Endothelial cell of umbilical vein (primary cell): ENCODE measurements around the gene CNDP1.

Experiments
- CTCF ChIP-seq, 2 donors: IDR thresholded peaks; 1 replicate in 1 of 2; 2 replicates in 1 of 2; pipeline ENCODE4 v1.5.1; 2011; ENCODE audit warnings: low read length in 2 of 2, mild to moderate bottlenecking in 2 of 2, moderate library complexity in 2 of 2, control low read depth in 1 of 2, inconsistent platforms in 1 of 2, low read depth in 1 of 2; ENCODE audit not compliant: insufficient read depth in 1 of 2; ENCODE audit errors: extremely low read depth in 1 of 2
- EZH2 ChIP-seq: IDR thresholded peaks from 2 replicates; pipeline ENCODE4 v1.6.1; 2012; ENCODE audit warnings: borderline replicate concordance, low read depth, mild to moderate bottlenecking, moderate library complexity, low read length, inconsistent platforms; ENCODE audit not compliant: severe bottlenecking
- FOS ChIP-seq: IDR thresholded peaks from 2 replicates; pipeline ENCODE4 v1.6.1; 2011; ENCODE audit warnings: mild to moderate bottlenecking, low read length, moderate library complexity, borderline replicate concordance; ENCODE audit not compliant: insufficient read depth
- GATA2 ChIP-seq: IDR thresholded peaks from 2 replicates; pipeline ENCODE4 v1.7.0; 2011; ENCODE audit warnings: low read depth, mild to moderate bottlenecking, moderate library complexity, mixed read lengths, low read length; ENCODE audit not compliant: insufficient read length, insufficient read depth
- JUN ChIP-seq: IDR thresholded peaks from 2 replicates; pipeline ENCODE4 v1.6.1; 2011; ENCODE audit warnings: borderline replicate concordance, low read depth; ENCODE audit not compliant: insufficient read length, insufficient read depth
- MAX ChIP-seq: IDR thresholded peaks from 2 replicates; pipeline ENCODE4 v1.6.1; 2011; ENCODE audit not compliant: insufficient read depth, insufficient read length
- MYC ChIP-seq: IDR thresholded peaks from one replicate; pipeline ENCODE4 v1.6.1; 2011; ENCODE audit warnings: mild to moderate bottlenecking, low read depth, low read length
- POLR2A ChIP-seq: IDR thresholded peaks from 2 replicates; pipeline ENCODE4 v1.6.1; 2012; ENCODE audit warnings: low read depth, mild to moderate bottlenecking, control low read depth, low read length
- POLR2AphosphoS5 ChIP-seq: IDR thresholded peaks from 2 replicates; pipeline ENCODE4 v1.6.1; 2012; ENCODE audit warnings: low read depth, mild to moderate bottlenecking, control low read depth, low read length, moderate library complexity; ENCODE audit not compliant: insufficient read depth

- TF ChIP-seq POLR2AphosphoS5 (no peak), CTCF (IDR thresholded peaks at IDR 0.05; ENCODE audit: extremely low read depth in 1 of 2, insufficient read depth in 1 of 2, low read depth in 1 of 2, low read length in 2 of 2) (no peak), POLR2A (no peak), MAX (no peak), JUN (no peak), MYC (no peak), EZH2 (no peak), FOS (no peak), GATA2 (no peak)
Measured at GRCh38 chr18:74541703-74542555, 7.6 kb downstream of the CNDP1 start.
